ENCODE results near the gene GNAZ.

- TF ChIP-seq CTCF (IDR thresholded peaks at IDR 0.05) (no peak), POLR2A (IDR thresholded peaks at IDR 0.05) (no peak)
These were observed 67.7 kb downstream of the GNAZ start for GRCh38 chr22:23137905-23138561.
